ENCODE results near the gene LIPT2. TPM values are rescaled to one million over a fixed set of nuclear protein-coding genes. Genes with fewer than 3 reads are reported as not detected.

The LIPT2 gene
- total and polyA plus RNA-seq, 10 of the 15 experiments (the other 5 are each of a cell fraction or from before 2014, with no cell fraction given): 0.69 to 7.5 (median 3.8) TPM

- no peak overlapping the region for H3K4me2 ChIP-seq (ENCODE audit: control insufficient read depth, insufficient read depth)
- H3K4me3 ChIP-seq: no peak overlapping the region
- ATAC-seq (no peak), DNase-seq (ENCODE audit: low read depth, low spot score) (no peak), FAIRE-seq (no peak)
- CTCF ChIA-PET: interaction anchor here (0.8 to 12.1 kb wide), 5 partner anchors 9 to 191 kb away, joined by 3 to 262 read pairs (median 14); no protein-coding TSS in a partner anchor
- no peak overlapping the region for H3K9ac ChIP-seq (ENCODE audit: control insufficient read depth, insufficient read depth, low read length)
- no TSS peak for BruUV-seq (replicated peaks)
- H3K27me3 ChIP-seq (replicated peaks in 1 of 2; ENCODE audit: control insufficient read depth in 2 of 2, insufficient read depth in 2 of 2, low read length in 1 of 2): peaks cover 0 to 1% of the 10 kb centered on the region in 2 experiments; a peak in 1 of 4 replicates
- 9% methylated on average over 1 of the region's 1 CpG for WGBS (ENCODE audit: insufficient coverage, insufficient replicate concordance, low lambda C conversion rate, missing lambda C conversion rate)
- H2AFZ ChIP-seq (ENCODE audit: control insufficient read depth, low read depth, low read length): no peak overlapping the region
- RAD21 ChIA-PET (ENCODE audit: unreplicated experiment): interaction anchor here (1.6 kb wide), 1 partner anchor 56 kb away, joined by 4 read pairs; no protein-coding TSS in a partner anchor
- no peak overlapping the region for H3K27ac ChIP-seq (ENCODE audit: control insufficient read depth, insufficient read depth)
- H3K4me1 ChIP-seq (ENCODE audit: control insufficient read depth, insufficient read depth, low read length): peaks cover 3% of the 10 kb centered on the region
- H3K9me3 ChIP-seq (replicated peaks; ENCODE audit: control insufficient read depth, insufficient read depth, low read length): no peaks in the 10 kb centered on the region
- TF ChIP-seq, protein P1, sequence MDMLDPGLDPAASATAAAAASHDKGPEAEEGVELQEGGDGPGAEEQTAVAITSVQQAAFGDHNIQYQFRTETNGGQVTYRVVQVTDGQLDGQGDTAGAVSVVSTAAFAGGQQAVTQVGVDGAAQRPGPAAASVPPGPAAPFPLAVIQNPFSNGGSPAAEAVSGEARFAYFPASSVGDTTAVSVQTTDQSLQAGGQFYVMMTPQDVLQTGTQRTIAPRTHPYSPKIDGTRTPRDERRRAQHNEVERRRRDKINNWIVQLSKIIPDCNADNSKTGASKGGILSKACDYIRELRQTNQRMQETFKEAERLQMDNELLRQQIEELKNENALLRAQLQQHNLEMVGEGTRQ (IDR thresholded peaks at IDR 0.05; ENCODE audit: borderline replicate concordance, low read depth, low read length): no peak
- TF ChIP-seq NR2F1 (conservative IDR thresholded peaks at IDR 0.05) (no peak), SUZ12 (IDR thresholded peaks at IDR 0.05; ENCODE audit: unreplicated experiment) (no peak), BMI1 (IDR thresholded peaks at IDR 0.05; ENCODE audit: borderline replicate concordance) (no peak), TBL1XR1 (IDR thresholded peaks at IDR 0.05; ENCODE audit: low read depth, low read length) (no peak)
- POLR2A ChIA-PET: no interaction called here
- SMC1A ChIA-PET (ENCODE audit: uncharacterized antibody, unreplicated experiment): interaction anchor here (1.3 to 2.7 kb wide), 4 partner anchors 25 to 185 kb away, joined by 3 to 13 read pairs (median 6); no protein-coding TSS in a partner anchor
- no peaks in the 10 kb centered on the region for H3K36me3 ChIP-seq (ENCODE audit: control insufficient read depth in 2 of 2, insufficient read depth in 2 of 2, low read length in 1 of 2)
- no peaks in the 10 kb centered on the region for H4K20me1 ChIP-seq (ENCODE audit: control insufficient read depth, insufficient read depth)
- in situ Hi-C loops (cut with MboI): no loop called here
- intact Hi-C loops (cut with micrococcal nuclease; ENCODE audit: unreplicated experiment): loop anchor here (5.0 kb wide), 1 partner anchor 484 kb away; no protein-coding TSS in a partner anchor
- no peaks in the 10 kb centered on the region for H3K79me2 ChIP-seq (ENCODE audit: control insufficient read depth, insufficient read depth, low read length)
These were observed 47.0 kb downstream of the LIPT2 start for GRCh38 chr11:74446532-74446938.

Measured in GM12878 (cell line).